Effector memory CD8-positive, alpha-beta T cell (primary cell): Measurements from ENCODE around the gene CRYBB1.

ENCODE experiments used
- ATAC-seq: fragments of 150-1000 bp; cut with Tn5 transposase; replicated peaks from 2 replicates; pipeline ENCODE4 v1.10.0; 2021; ENCODE audit warnings: mild to moderate bottlenecking, moderate library complexity
- DNase-seq, 3 experiments: peaks; one replicate each; pipeline ENCODE4 v3.0.0; 2021
- H3K27ac Mint-ChIP-seq, 2 donors: one replicate each; pipeline ENCODE4 v1.8.0; 2022; ENCODE audit warnings: mild to moderate bottlenecking in 2 of 2, mixed read lengths in 2 of 2, moderate library complexity in 2 of 2
- H3K27me3 Mint-ChIP-seq, 2 donors: one replicate each; pipeline ENCODE4 v1.8.0; 2022; ENCODE audit warnings: mixed read lengths in 2 of 2
- H3K36me3 Mint-ChIP-seq: one replicate; pipeline ENCODE4 v1.8.0; 2022; ENCODE audit warnings: mild to moderate bottlenecking, moderate library complexity, mixed read lengths; ENCODE audit not compliant: insufficient read depth
- H3K4me1 Mint-ChIP-seq, 2 donors: one replicate each; pipeline ENCODE4 v1.8.0; 2022; ENCODE audit warnings: low read depth in 2 of 2, mixed read lengths in 2 of 2
- H3K4me3 Mint-ChIP-seq, 2 donors: one replicate each; pipeline ENCODE4 v1.8.0; 2022; ENCODE audit warnings: mild to moderate bottlenecking in 2 of 2, mixed read lengths in 2 of 2, moderate library complexity in 2 of 2
- H3K9me3 Mint-ChIP-seq, 2 donors: one replicate each; pipeline ENCODE4 v1.8.0; 2022; ENCODE audit warnings: mixed read lengths in 2 of 2

Gene CRYBB1

DNA sequence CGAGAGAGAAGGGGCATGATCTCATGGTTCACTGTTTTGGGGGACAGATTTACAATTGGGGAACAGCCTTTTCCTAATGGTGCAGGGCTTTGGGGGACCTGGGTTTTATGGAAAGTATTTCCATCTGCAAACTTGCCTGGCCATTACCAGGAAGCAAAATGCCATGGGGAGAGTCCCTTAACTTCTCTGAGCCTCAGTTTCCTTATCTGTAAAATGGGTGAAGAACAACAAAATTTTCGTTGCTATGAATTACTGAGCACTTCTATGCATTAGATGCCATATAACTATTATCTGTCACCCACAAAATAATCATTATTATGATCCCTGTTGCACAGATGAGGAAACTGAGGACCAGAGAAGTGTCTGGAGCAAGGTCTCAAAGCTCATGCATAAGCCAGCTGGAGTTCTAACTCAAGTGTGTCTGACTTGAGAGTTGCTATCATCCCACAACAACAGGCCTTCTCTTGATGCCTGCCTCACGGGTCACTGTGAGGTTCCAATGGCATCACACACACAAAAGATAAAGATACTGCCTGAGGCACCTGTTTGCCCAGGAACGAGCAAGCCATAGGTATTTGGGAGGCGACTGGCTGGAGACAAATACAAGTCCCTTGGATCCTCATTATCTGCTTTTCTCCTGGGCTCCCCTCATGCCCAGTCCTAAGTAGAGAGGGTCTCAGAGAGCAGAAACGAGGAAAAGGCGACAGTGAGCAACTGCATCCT is 43.7 kb downstream of the CRYBB1 start:
- Mint-ChIP-seq H3K4me1 (peaks cover 64 to 82% of the 10 kb centered on the region in 2 donors), H3K9me3 (no peaks in the 10 kb centered on the region), H3K27ac (peak overlapping the region; percentile 84 to 89), H3K4me3 (no peak overlapping the region), H3K27me3 (no peaks in the 10 kb centered on the region), H3K36me3 (peaks cover 17% of the 10 kb centered on the region)
- DNase-seq: no peak
- no peak for ATAC-seq

DNA sequence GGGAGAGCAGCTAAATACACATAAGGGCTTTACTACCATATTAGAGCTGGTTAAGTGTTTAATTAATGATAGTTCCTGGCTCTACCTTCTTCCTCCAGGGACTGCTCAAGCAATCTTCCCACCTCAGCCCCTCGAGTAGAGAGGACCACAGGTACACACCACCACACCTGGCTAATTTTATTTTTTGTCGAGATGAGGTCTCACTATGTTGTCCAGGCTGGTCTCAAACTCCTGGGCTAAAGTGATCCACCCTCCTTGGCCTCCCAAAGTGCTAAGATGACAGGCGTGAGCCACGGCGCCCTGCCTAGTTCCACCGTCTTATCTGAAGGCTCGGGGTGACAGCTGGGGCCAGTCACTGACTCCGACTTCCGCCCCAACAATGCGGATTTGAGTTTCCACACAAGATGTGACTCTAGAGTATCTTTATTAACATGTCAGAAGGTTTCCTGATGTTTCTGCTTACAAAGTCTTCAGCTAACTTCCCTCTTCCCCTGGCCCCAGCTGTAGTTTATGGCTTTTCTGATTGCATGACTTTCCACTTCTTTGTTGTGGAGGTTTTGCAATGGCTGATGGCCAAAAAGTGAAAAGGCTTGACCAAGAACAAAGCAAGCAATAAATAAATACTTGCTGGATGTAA is 44.7 kb downstream of the CRYBB1 start:
- Mint-ChIP-seq H3K4me1 (peaks cover 63 to 82% of the 10 kb centered on the region in 2 donors), H3K9me3 (no peaks in the 10 kb centered on the region), H3K36me3 (peaks cover 12% of the 10 kb centered on the region), H3K27me3 (no peaks in the 10 kb centered on the region), H3K4me3 (peak overlapping the region in 1 of 2 donors; percentile 39), H3K27ac (peak overlapping the region; percentile 84 to 89)
- ATAC-seq: peak; percentile 44
- no peak for DNase-seq

DNA sequence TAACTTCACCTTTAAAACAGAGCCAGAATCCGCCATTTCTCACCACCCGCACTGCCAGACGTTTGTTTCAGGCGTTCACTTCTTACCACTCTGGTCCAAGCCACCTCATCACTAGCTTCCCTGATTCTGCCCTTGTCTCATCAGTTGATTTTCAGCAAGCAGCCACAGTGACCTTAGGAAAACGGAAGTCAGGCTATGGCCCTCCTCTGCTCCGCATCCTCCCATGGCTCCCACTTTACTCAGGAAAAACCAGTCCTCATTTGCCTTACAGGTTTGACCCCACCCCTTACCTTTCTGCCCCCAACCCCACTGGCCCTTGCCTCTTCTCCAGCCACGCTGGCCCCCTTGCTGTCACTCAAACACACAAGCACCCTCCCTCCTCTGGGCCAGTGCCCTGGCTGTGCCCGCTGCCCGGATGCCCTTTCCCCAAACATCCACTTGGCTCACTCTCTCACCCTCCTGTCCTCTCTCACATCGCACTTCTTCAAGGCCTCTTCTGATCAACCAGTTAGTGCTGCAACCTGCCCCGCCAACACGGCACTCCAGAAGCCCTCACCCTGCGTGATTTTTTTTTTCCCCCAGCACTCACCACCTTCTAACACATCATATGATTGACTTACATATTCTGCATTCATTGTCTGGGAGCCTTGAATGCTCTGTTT is 46.8 kb downstream of the CRYBB1 start:
- peak overlapping the region; percentile 84 to 89 for H3K27ac Mint-ChIP-seq
- peak overlapping the region; percentile 5 to 73 for H3K4me3 Mint-ChIP-seq
- H3K9me3 Mint-ChIP-seq: no peaks in the 10 kb centered on the region
- no peak for DNase-seq
- ATAC-seq: no peak
- peaks cover 71 to 85% of the 10 kb centered on the region in 2 donors for H3K4me1 Mint-ChIP-seq
- peaks cover 13% of the 10 kb centered on the region for H3K36me3 Mint-ChIP-seq
- H3K27me3 Mint-ChIP-seq: no peaks in the 10 kb centered on the region

DNA sequence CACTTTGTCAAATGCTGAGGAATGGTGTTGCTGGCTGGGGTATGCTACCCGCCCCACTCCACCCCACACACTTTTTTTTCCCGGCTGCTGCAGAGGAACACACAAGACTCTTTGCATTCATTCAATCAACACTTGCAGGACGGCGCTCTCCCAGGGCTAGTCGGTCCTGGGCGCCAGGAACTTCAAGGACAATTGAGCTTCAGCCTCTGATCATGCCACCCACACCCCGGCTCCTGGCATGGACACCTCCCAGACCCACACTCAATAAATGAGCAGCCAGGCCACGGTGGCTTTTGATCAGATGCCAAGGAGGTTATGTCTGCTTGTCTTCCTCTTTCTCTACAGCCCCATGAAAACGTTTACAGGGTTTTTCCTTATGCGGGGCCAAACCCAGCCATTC is 47.7 kb downstream of the CRYBB1 start:
- H3K27me3 Mint-ChIP-seq: no peaks in the 10 kb centered on the region
- H3K27ac Mint-ChIP-seq: peak overlapping the region; percentile 84 to 89
- H3K36me3 Mint-ChIP-seq: peaks cover 17% of the 10 kb centered on the region
- no peak overlapping the region for H3K4me3 Mint-ChIP-seq
- DNase-seq (no peak), ATAC-seq (no peak)
- H3K9me3 Mint-ChIP-seq: no peaks in the 10 kb centered on the region
- H3K4me1 Mint-ChIP-seq: peaks cover 69 to 89% of the 10 kb centered on the region in 2 donors

DNA sequence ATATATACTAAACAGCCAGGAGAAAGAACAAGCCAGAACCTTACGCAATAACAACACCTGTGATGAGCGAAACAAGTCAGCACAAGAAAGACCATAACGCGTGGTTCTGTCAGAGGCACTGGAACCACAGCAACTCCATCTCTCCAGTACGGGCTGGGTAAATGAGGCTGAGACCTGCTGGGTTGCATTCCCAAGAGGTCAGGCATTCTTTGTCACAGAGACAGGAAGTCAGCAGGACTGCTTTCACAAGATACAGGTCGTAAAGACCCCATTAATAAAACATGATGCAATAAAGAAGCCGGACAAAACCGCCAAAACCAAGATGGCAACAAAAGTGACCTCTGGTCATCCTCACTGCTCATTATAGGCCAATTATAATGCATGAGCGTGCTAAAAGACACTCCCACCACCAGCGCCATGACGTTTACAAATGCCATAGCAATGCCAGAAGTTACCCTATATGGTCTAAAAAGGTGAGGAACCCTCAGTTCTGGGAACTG is 49.6 kb downstream of the CRYBB1 start:
- DNase-seq: no peak
- ATAC-seq: no peak
- peak overlapping the region in 1 of 2 donors; percentile 31 for H3K4me3 Mint-ChIP-seq
- peak overlapping the region; percentile 88 to 89 for H3K27ac Mint-ChIP-seq
- no peaks in the 10 kb centered on the region for H3K9me3 Mint-ChIP-seq
- H3K27me3 Mint-ChIP-seq: no peaks in the 10 kb centered on the region
- peaks cover 75 to 90% of the 10 kb centered on the region in 2 donors for H3K4me1 Mint-ChIP-seq
- H3K36me3 Mint-ChIP-seq: peaks cover 21% of the 10 kb centered on the region

DNA sequence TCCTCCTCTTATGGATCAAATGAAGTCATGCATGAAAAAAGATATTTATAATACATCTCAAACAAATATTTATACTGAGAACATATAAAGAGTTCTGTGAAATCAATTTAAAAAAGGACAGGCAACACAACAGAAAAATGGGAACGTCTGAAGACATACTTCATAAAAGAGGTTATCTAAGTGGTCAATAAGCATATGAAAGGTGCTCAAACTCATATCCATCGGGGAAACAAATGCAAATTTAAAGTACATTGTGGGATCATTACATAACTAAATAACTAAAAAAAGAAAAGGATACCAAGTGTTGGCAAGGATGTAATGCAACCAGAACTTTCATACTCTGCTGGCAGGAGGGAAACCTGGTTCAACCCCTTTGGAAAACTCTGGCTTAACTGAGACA is 50.2 kb downstream of the CRYBB1 start:
- no peak for DNase-seq
- Mint-ChIP-seq H3K9me3 (no peaks in the 10 kb centered on the region), H3K36me3 (peaks cover 21% of the 10 kb centered on the region), H3K27me3 (no peaks in the 10 kb centered on the region), H3K4me3 (peak overlapping the region in 1 of 2 donors; percentile 31), H3K27ac (peak overlapping the region; percentile 88 to 89), H3K4me1 (peaks cover 69 to 90% of the 10 kb centered on the region in 2 donors)
- no peak for ATAC-seq

DNA sequence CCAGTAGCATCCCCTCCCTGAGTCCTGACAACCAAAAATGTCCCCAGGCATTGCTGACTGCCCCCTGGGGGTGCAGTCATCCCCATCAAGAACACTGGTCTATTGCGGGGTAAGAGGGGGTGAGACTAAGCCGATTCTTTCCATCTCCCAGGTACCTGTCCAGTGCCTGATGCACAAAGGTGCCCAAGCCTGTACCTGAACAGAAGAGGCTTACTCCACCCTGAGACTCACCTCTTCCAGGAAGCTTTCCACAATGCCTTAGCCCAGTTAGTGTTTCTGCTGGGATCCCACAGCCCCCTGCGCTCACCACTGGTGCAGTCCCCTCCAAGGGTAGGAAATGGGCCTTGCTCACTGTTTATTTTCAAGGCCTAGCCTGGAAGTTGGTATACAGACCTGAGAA is 50.8 kb downstream of the CRYBB1 start:
- H3K9me3 Mint-ChIP-seq: no peaks in the 10 kb centered on the region
- peaks cover 21% of the 10 kb centered on the region for H3K36me3 Mint-ChIP-seq
- H3K27ac Mint-ChIP-seq: peak overlapping the region; percentile 76 to 88
- H3K27me3 Mint-ChIP-seq: no peaks in the 10 kb centered on the region
- ATAC-seq (no peak), DNase-seq (no peak)
- peak overlapping the region; percentile 66 to 73 for H3K4me3 Mint-ChIP-seq
- peaks cover 67 to 90% of the 10 kb centered on the region in 2 donors for H3K4me1 Mint-ChIP-seq

DNA sequence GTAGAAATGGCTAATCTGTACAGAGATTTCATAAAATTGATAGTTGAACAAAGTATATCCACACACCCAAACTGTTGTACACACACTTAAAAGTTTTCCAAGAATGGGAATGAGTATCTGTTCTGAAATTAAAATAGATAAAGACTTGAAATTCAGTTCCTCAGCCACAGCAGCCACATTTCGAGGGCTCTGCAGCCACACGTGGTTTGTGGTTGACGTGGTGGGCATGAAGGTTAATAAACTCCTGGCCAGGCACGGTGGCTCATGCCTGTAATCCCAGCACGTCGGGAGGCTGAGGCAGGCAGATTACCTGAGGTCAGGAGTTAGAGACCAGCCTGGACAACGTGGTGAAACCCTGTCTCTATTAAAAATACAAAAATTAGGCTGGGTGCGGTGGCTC is 51.9 kb downstream of the CRYBB1 start:
- H3K36me3 Mint-ChIP-seq: peaks cover 21% of the 10 kb centered on the region
- no peaks in the 10 kb centered on the region for H3K9me3 Mint-ChIP-seq
- H3K4me1 Mint-ChIP-seq: peaks cover 57 to 84% of the 10 kb centered on the region in 2 donors
- H3K27ac Mint-ChIP-seq: peak overlapping the region; percentile 76 to 88
- no peaks in the 10 kb centered on the region for H3K27me3 Mint-ChIP-seq
- ATAC-seq: no peak
- H3K4me3 Mint-ChIP-seq: peak overlapping the region; percentile 66 to 73
- DNase-seq: no peak

DNA sequence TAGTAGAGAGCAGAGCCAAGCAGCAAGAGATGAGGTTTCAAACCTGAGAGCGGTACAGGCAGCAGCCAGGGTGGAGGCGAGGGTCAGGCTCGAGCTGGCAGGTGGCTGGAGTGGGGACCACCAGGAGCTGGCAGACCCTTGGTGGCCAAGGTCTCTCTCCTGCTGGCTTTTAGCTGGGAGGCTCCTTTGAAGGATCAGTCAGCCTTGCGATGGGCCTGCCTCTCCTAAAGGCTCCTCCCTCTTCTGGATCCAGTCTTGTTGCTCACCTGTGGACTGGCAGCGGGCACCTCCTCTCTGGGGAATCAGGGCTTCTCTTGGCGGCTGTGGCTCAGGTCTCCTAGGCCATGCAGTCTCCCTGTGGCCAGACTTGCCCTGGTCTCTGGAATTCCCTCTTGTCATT is 52.6 kb downstream of the CRYBB1 start:
- no peaks in the 10 kb centered on the region for H3K9me3 Mint-ChIP-seq
- H3K4me1 Mint-ChIP-seq: peaks cover 56 to 84% of the 10 kb centered on the region in 2 donors
- peaks cover 18% of the 10 kb centered on the region for H3K36me3 Mint-ChIP-seq
- H3K4me3 Mint-ChIP-seq: no peak overlapping the region
- H3K27ac Mint-ChIP-seq: peak overlapping the region; percentile 76 to 77
- ATAC-seq (no peak), DNase-seq (no peak)
- H3K27me3 Mint-ChIP-seq: no peaks in the 10 kb centered on the region

DNA sequence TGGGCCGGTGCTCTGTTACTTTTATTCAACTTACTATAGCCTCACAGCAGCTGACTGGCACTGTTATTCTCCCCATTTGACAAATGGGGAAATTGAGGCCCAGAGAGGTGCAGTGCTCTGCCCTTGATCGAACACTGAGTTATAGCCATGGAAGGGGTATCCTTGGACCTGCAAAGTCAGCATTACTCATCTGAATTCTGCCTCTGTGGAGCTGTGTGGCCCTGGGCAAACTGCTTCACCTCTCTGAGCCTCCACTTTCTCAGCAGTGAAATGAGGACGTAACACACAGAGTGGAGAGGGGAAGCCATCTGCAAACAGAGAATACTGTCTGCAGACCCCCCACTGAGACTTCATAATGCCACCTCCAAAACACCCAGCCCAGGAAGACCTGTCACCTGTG is 53.2 kb downstream of the CRYBB1 start:
- peaks cover 19% of the 10 kb centered on the region for H3K36me3 Mint-ChIP-seq
- peak overlapping the region in 1 of 2 donors; percentile 29 for H3K4me3 Mint-ChIP-seq
- H3K4me1 Mint-ChIP-seq: peaks cover 60 to 86% of the 10 kb centered on the region in 2 donors
- DNase-seq (no peak), ATAC-seq (no peak)
- no peaks in the 10 kb centered on the region for H3K27me3 Mint-ChIP-seq
- no peaks in the 10 kb centered on the region for H3K9me3 Mint-ChIP-seq
- peak overlapping the region in 1 of 2 donors; percentile 77 for H3K27ac Mint-ChIP-seq

DNA sequence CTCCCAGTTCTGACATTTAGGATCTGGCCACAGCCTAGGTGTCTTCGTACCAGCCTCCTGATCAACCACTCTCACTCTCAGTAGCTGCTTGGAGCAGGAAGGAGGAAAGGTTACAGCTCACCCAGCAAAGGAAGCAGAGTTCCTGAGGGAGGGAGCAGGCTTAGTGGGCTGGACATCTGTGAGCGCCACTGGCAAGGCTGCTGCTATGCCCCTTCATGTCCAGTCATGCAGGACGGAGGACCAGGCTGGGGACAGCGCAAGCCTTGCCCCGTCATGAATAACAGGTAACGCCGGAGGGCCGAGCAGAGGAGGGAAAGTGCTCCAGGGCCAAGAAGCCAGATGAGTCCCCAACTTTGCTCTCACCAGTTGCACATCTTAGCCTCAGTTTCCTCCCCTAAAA is 53.6 kb downstream of the CRYBB1 start:
- DNase-seq (no peak), ATAC-seq (no peak)

DNA sequence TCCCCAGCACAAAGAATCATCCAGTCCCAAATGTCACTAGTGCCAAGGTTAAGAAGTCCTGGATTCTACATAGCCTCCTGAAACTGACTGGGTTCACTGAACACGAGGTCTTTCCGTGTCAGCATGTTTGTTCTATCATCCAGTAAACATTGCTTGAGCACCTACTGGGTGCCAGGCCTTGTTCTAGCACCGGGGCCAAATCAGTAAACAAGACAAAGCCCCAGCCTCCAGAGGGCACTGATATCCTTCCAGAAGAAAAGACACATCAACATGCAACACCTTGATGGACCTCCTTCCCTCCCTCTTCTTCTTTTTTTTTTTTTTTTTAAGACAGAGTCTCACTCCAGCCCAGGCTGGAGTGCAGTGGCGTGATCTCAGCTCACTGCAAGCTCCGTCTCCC is 54.8 kb downstream of the CRYBB1 start:
- no peaks in the 10 kb centered on the region for H3K9me3 Mint-ChIP-seq
- H3K36me3 Mint-ChIP-seq: peaks cover 25% of the 10 kb centered on the region
- H3K4me1 Mint-ChIP-seq: peaks cover 56 to 86% of the 10 kb centered on the region in 2 donors
- no peaks in the 10 kb centered on the region for H3K27me3 Mint-ChIP-seq
- H3K27ac Mint-ChIP-seq: peak overlapping the region; percentile 77 to 86
- ATAC-seq (no peak), DNase-seq (no peak)
- H3K4me3 Mint-ChIP-seq: no peak overlapping the region

More for the DNA sequence above, 53.6 kb downstream of the CRYBB1 start:
- H3K27me3 Mint-ChIP-seq: no peaks in the 10 kb centered on the region
- peaks cover 21% of the 10 kb centered on the region for H3K36me3 Mint-ChIP-seq
- no peaks in the 10 kb centered on the region for H3K9me3 Mint-ChIP-seq
- H3K4me1 Mint-ChIP-seq: peaks cover 61 to 86% of the 10 kb centered on the region in 2 donors
- H3K4me3 Mint-ChIP-seq: peak overlapping the region; percentile 29 to 36
- H3K27ac Mint-ChIP-seq: peak overlapping the region; percentile 77 to 86

DNA sequence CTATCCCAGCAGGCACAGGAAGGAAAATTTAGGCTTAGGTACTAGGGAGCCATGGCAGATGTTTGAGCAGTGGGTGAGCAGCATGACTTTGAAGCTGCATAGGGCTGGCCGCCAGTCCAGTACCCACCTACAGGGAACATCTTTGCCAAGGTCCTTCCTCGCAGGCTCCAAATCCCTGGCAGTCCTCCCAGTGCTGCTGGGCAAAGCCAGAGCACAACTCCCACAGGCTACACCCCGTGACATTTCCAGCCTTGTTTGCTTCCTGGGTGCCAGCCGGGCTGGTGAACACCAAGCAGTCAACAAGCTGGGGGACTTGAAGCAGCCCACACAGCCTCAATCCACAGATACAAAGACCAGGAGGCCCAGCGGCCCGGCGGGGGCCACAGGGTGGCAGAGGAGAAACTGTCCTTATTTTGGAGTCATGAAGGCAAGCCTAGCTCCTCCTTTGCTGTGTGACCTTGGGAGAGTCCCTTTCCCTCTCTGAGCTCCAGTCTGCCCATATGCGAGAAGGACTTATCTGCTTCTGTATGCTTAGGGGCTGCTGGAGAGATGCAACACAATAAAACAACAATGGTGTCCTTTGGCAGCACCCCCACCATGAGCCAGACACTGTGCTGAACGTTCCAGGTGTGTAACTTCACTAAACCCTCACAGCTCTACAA is 55.9 kb downstream of the CRYBB1 start:
- H3K36me3 Mint-ChIP-seq: peaks cover 17% of the 10 kb centered on the region
- H3K4me1 Mint-ChIP-seq: peaks cover 53 to 89% of the 10 kb centered on the region in 2 donors
- peak overlapping the region; percentile 77 to 82 for H3K27ac Mint-ChIP-seq
- no peaks in the 10 kb centered on the region for H3K27me3 Mint-ChIP-seq
- DNase-seq: no peak
- no peaks in the 10 kb centered on the region for H3K9me3 Mint-ChIP-seq
- H3K4me3 Mint-ChIP-seq: no peak overlapping the region
- no peak for ATAC-seq
